B cell (primary cell): ENCODE measurements around the gene NDUFS6. TPM values are rescaled to one million over a fixed set of nuclear protein-coding genes. Genes with fewer than 3 reads are reported as not detected.
"Not testable (repeated sequence)": the region's sequence is repeated elsewhere in the genome, so short reads cannot be mapped to it uniquely, and the experiment has no call there.

ENCODE experiments used
- ATAC-seq: fragments of 200-7000 bp; cut with Tn5 transposase; one replicate; pipeline ENCODE4 v1.10.0; 2021; ENCODE audit warnings: low read depth, mild to moderate bottlenecking, moderate number of reproducible peaks, moderate library complexity
- CTCF ChIA-PET: fragments of 350-600 bp; sonication (Branson Sonifier 250); formaldehyde crosslinking; loops from one replicate; lab custom pipeline; 2021; ENCODE audit warnings: antibody characterized with exemption, inconsistent platforms; lab: Charles Lee
- POLR2A ChIA-PET: fragments of 350-600 bp; sonication (Branson Sonifier 250); formaldehyde crosslinking; loops from one replicate; lab custom pipeline; 2021; ENCODE audit warnings: antibody characterized with exemption; lab: Charles Lee
- DNase-seq: peaks from one replicate; pipeline ENCODE4 v3.0.0; 2013
- H2AFZ ChIP-seq: 2 replicates; pipeline ENCODE4 v1.6.1; 2012; ENCODE audit warnings: mild to moderate bottlenecking, low read depth, low read length; ENCODE audit not compliant: insufficient read depth, poor library complexity, severe bottlenecking
- H3K27ac ChIP-seq, 2 donors: 1 replicate in 1 of 2; 2 replicates in 1 of 2; pipeline ENCODE4 v1.5.1; 2012 to 2013; ENCODE audit warnings: low read length in 2 of 2, mild to moderate bottlenecking in 2 of 2, moderate library complexity in 1 of 2
- H3K27me3 ChIP-seq, 4 experiments: fragments of 200-600 bp in 1 of 4; sonication (generic) in 1 of 4; replicated peaks in 1 of 4; 1 replicate in 2 of 4; 2 replicates in 2 of 4; pipeline versions ENCODE4 v1.6.1 to v1.7.0; 2013 to 2016; ENCODE audit warnings: low read length in 3 of 4, mild to moderate bottlenecking in 2 of 4, mixed read lengths in 1 of 4, moderate library complexity in 1 of 4; ENCODE audit not compliant: insufficient read depth in 4 of 4, control insufficient read depth in 3 of 4; ENCODE audit errors: control extremely low read depth in 1 of 4
- H3K36me3 ChIP-seq, 2 experiments: replicated peaks in 1 of 2; 1 replicate in 1 of 2; 2 replicates in 1 of 2; pipeline versions ENCODE4 v1.6.1 to v1.7.1; 2013; ENCODE audit warnings: low read length in 1 of 2; ENCODE audit not compliant: insufficient read depth in 2 of 2, control insufficient read depth in 1 of 2; ENCODE audit errors: control extremely low read depth in 1 of 2, extremely low read depth in 1 of 2
- H3K4me1 ChIP-seq, 2 donors: fragments of 200-600 bp in 1 of 2; sonication (generic) in 1 of 2; 1 replicate in 1 of 2; 2 replicates in 1 of 2; pipeline versions ENCODE4 v1.5.1 to v1.6.1; 2013 to 2017; ENCODE audit warnings: low read length in 2 of 2; ENCODE audit not compliant: control insufficient read depth in 2 of 2, insufficient read depth in 2 of 2
- H3K4me2 ChIP-seq: replicated peaks from 2 replicates; pipeline ENCODE3; 2012; ENCODE audit warnings: mild to moderate bottlenecking, low read depth, low read length; ENCODE audit not compliant: poor library complexity, severe bottlenecking
- H3K4me3 ChIP-seq, 5 experiments: fragments of 200-600 bp in 1 of 5; sonication (generic) in 1 of 5; 1 replicate in 3 of 5; 2 replicates in 2 of 5; pipeline versions ENCODE4 v1.5.1 to v1.7.0; 2011 to 2016; ENCODE audit warnings: low read length in 4 of 5, mild to moderate bottlenecking in 4 of 5, low read depth in 2 of 5, control low read depth in 1 of 5, moderate library complexity in 1 of 5; ENCODE audit not compliant: insufficient read depth in 1 of 5; ENCODE audit errors: control extremely low read depth in 1 of 5, extremely low read depth in 1 of 5
- H3K79me2 ChIP-seq: fragments of 200-600 bp; sonication (generic); one replicate; pipeline ENCODE4 v1.6.0; 2016; ENCODE audit warnings: low read length; ENCODE audit not compliant: control insufficient read depth, insufficient read depth
- H3K9ac ChIP-seq: fragments of 200-600 bp; sonication (generic); 2 replicates; pipeline ENCODE4 v1.6.1; 2017; ENCODE audit warnings: mild to moderate bottlenecking, low read length, moderate library complexity
- H3K9me3 ChIP-seq, 3 donors: one replicate each; pipeline versions ENCODE4 v1.6.1 to v1.7.1; 2013; ENCODE audit warnings: low read length in 2 of 3; ENCODE audit not compliant: control insufficient read depth in 2 of 3, insufficient read depth in 1 of 3; ENCODE audit errors: control extremely low read depth in 1 of 3
- H4K20me1 ChIP-seq: 2 replicates; pipeline ENCODE4 v1.6.0; 2012; ENCODE audit warnings: mild to moderate bottlenecking, low read length; ENCODE audit not compliant: insufficient read depth, control insufficient read depth, poor library complexity, severe bottlenecking
- H3K27ac Mint-ChIP-seq: one replicate; pipeline ENCODE4 v1.8.0; 2021; ENCODE audit warnings: mixed read lengths
- H3K27me3 Mint-ChIP-seq: one replicate; pipeline ENCODE4 v1.8.0; 2021; ENCODE audit warnings: mixed read lengths
- H3K4me1 Mint-ChIP-seq: one replicate; pipeline ENCODE4 v1.8.0; 2021; ENCODE audit warnings: mixed read lengths
- H3K4me3 Mint-ChIP-seq: one replicate; pipeline ENCODE4 v1.8.0; 2021; ENCODE audit warnings: mixed read lengths
- H3K9me3 Mint-ChIP-seq: one replicate; pipeline ENCODE4 v1.8.0; 2022; ENCODE audit warnings: mixed read lengths; ENCODE audit not compliant: insufficient read depth
- EZH2 ChIP-seq: IDR thresholded peaks from 2 replicates; pipeline ENCODE4 v1.6.1; 2012; ENCODE audit warnings: borderline replicate concordance, low read depth, mild to moderate bottlenecking, moderate library complexity, low read length; ENCODE audit not compliant: insufficient read depth, poor library complexity, severe bottlenecking
- WGBS: methylation state at CpG from one replicate; pipeline ENCODE4 v1.1.5; 2013; ENCODE audit warnings: missing lambda C conversion rate; ENCODE audit not compliant: insufficient coverage; 5-methylcytosine and 5-hydroxymethylcytosine counted together
- intact Hi-C: fragments of 100-400 bp; cut with micrococcal nuclease; formaldehyde crosslinking; loops from one replicate; pipeline ENCODE4 v1.10.0; 2022
- polyA plus RNA-seq: library from polyadenylated mRNA; depleted of rRNA; stranded (reverse); fragments of >200 nt; gene quantifications from 2 replicates; pipeline ENCODE4 v1.2.3, GENCODE V29; 2012
- total RNA-seq, 2 donors: library from RNA; stranded (reverse); fragments of 120-200 nt in 1 of 2; gene quantifications; 1 replicate in 1 of 2; 2 replicates in 1 of 2; pipeline versions ENCODE4 v1.2.3 to v1.2.4, GENCODE V29; 2013 to 2022
- TF ChIP-seq, protein P1 (sequence below): fragments of 200-600 bp; IDR thresholded peaks from one replicate; pipeline ENCODE4 v1.8.0; 2022; ENCODE audit warnings: antibody characterized with exemption, mild to moderate bottlenecking

NDUFS6 gene
- total and polyA plus RNA-seq, 2 donors (not counting 1 experiment from before 2014, with no cell fraction given), result 16.9 to 18.0 TPM

DNA sequence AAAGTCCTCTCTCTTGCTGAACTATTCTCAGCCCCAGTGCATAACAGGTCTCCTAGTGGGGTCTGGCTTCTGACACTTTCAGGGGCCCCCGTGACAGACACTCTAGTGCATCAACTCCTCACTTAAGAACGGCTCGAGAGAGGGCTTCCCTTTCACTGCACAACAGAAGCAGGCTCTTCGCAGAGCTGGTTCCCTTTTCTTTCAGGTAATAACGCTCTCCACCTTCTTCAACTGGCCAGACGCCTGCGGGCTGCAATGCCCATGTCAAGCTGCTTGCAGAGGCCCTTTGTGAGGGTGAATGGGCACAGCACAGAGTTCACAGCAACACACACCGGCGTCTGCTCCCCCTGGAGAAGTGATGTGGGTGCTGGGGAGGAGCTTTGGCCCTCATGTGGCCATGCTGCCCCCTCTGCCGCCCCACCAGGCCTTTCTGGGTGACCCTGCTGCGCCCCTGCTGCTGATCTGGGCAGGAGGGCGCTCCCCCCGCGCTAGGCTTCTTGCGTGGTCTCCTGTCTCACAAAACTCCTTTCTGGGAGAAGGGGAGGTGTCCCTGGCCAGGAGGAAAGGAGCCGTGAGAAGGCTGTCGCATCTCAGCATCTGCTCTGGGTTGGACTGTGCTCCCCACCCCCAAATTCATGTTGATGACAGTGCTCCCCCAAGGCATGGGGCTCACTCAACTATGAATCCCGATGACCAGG lies 4.0 kb upstream of the NDUFS6 start:
- no peak overlapping the region for H3K9ac ChIP-seq
- H3K27ac ChIP-seq, result no peak overlapping the region
- no peak for TF ChIP-seq EZH2
- TF ChIP-seq, protein P1, sequence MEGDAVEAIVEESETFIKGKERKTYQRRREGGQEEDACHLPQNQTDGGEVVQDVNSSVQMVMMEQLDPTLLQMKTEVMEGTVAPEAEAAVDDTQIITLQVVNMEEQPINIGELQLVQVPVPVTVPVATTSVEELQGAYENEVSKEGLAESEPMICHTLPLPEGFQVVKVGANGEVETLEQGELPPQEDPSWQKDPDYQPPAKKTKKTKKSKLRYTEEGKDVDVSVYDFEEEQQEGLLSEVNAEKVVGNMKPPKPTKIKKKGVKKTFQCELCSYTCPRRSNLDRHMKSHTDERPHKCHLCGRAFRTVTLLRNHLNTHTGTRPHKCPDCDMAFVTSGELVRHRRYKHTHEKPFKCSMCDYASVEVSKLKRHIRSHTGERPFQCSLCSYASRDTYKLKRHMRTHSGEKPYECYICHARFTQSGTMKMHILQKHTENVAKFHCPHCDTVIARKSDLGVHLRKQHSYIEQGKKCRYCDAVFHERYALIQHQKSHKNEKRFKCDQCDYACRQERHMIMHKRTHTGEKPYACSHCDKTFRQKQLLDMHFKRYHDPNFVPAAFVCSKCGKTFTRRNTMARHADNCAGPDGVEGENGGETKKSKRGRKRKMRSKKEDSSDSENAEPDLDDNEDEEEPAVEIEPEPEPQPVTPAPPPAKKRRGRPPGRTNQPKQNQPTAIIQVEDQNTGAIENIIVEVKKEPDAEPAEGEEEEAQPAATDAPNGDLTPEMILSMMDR, result no peak
- DNase-seq, result no peak
- no peaks in the 10 kb centered on the region for H3K9me3 Mint-ChIP-seq
- no peak overlapping the region for H2AFZ ChIP-seq
- intact Hi-C loops, result no loop called here
- POLR2A ChIA-PET, result no interaction called here
- H3K4me2 ChIP-seq, result no peak overlapping the region
- H3K27me3 ChIP-seq, result no peaks in the 10 kb centered on the region
- 96% methylated on average over 6 of the region's 18 CpGs for WGBS
- peaks cover 0 to 19% of the 10 kb centered on the region in 2 experiments for H3K36me3 ChIP-seq
- no peak for ATAC-seq
- H3K4me1 ChIP-seq, result peaks cover 17 to 36% of the 10 kb centered on the region in 2 donors
- H3K4me3 Mint-ChIP-seq, result no peak overlapping the region
- H3K4me1 Mint-ChIP-seq, result peaks cover 57% of the 10 kb centered on the region
- CTCF ChIA-PET, result no interaction called here
- H3K9me3 ChIP-seq, result no peaks in the 10 kb centered on the region
- H3K4me3 ChIP-seq, result no peak overlapping the region
- H3K27ac Mint-ChIP-seq, result no peak overlapping the region
- peaks cover 45% of the 10 kb centered on the region for H3K79me2 ChIP-seq
- no peaks in the 10 kb centered on the region for H4K20me1 ChIP-seq
- H3K27me3 Mint-ChIP-seq, result no peaks in the 10 kb centered on the region

DNA sequence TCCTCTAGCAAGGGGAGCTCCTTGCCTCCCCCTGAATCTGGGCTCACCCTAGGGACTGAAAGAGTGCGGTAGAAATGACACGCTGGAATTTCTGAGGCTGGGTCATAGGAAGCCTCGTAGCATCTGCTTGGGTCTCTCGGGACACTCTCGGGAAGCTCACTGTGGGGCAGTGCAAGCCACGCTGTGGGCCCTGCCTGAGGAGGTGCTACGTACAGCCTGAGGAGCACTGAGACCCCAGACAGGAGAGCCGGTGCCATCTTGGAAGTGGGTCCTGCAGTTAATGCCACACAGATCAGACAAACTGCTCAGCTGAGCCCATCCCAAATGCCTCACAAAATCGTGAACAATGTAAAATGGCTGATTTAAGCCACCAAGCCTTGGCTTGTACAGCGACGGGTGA lies 3.4 kb upstream of the NDUFS6 start:
- Mint-ChIP-seq H3K4me1 (peaks cover 54% of the 10 kb centered on the region), H3K27ac (no peak overlapping the region), H3K4me3 (peak overlapping the region; percentile 50), H3K27me3 (no peaks in the 10 kb centered on the region), H3K9me3 (no peaks in the 10 kb centered on the region)
- WGBS, result 75% methylated on average over 11 of the region's 11 CpGs
- Histone ChIP-seq H3K9ac (no peak overlapping the region), H3K4me1 (peaks cover 17 to 32% of the 10 kb centered on the region in 2 donors), H3K79me2 (peaks cover 51% of the 10 kb centered on the region), H3K27me3 (no peaks in the 10 kb centered on the region), H3K4me3 (no peak overlapping the region), H2AFZ (no peak overlapping the region), H3K4me2 (peak overlapping the region; percentile 14), H3K9me3 (no peaks in the 10 kb centered on the region), H3K36me3 (peaks cover 0 to 23% of the 10 kb centered on the region in 2 experiments), H3K27ac (no peak overlapping the region), H4K20me1 (no peaks in the 10 kb centered on the region)
- DNase-seq, result no peak
- ChIA-PET CTCF (no interaction called here), POLR2A (no interaction called here)
- no peak for TF ChIP-seq EZH2
- TF ChIP-seq, protein P1, result no peak
- no peak for ATAC-seq
- intact Hi-C loops, result no loop called here

DNA sequence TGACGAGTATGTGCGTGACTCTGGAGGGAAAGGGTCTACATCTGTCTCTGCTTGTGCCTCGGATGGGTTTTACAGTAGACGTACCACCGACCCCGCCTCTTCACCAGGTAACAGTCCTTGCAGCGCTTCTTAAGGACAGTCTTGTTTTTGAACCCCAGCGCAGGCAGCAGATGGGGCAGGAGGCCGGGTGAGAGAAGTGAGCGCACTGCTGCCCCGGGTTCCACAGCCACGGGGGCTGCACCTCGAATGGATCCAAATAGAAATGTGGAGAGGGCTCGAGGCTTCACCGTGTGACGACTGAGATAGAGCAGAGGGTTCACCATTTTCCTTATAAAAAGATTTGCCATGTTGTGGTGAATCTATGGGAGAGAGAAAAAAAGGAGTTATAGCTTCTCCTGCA lies 2.6 kb upstream of the NDUFS6 start:
- Histone ChIP-seq H3K4me3 (peak overlapping the region in 2 of 5 experiments; percentile 85 to 97), H3K79me2 (peaks cover 58% of the 10 kb centered on the region), H3K36me3 (peaks cover 1 to 30% of the 10 kb centered on the region in 2 experiments), H3K4me1 (peaks cover 17 to 25% of the 10 kb centered on the region in 2 donors), H3K27ac (peak overlapping the region in 1 of 2 donors; percentile 72), H3K4me2 (peak overlapping the region; percentile 90), H3K9ac (peak overlapping the region; percentile 87)
- ATAC-seq, H2AFZ ChIP-seq, H3K9me3 ChIP-seq, intact Hi-C loops, POLR2A ChIA-PET, H3K27me3 ChIP-seq, H3K27me3 Mint-ChIP-seq, DNase-seq, H4K20me1 ChIP-seq, CTCF ChIA-PET, H3K9me3 Mint-ChIP-seq: not testable (repeated sequence)
- Mint-ChIP-seq H3K27ac (peak overlapping the region; percentile 99), H3K4me1 (peaks cover 54% of the 10 kb centered on the region), H3K4me3 (peak overlapping the region; percentile 98)
- 92% methylated on average over 9 of the region's 16 CpGs for WGBS
